ENCODE data around the gene PINLYP.
"Not testable (repeated sequence)": the region's sequence is repeated elsewhere in the genome, so short reads cannot be mapped to it uniquely, and the experiment has no call there.

The PINLYP gene

DNA sequence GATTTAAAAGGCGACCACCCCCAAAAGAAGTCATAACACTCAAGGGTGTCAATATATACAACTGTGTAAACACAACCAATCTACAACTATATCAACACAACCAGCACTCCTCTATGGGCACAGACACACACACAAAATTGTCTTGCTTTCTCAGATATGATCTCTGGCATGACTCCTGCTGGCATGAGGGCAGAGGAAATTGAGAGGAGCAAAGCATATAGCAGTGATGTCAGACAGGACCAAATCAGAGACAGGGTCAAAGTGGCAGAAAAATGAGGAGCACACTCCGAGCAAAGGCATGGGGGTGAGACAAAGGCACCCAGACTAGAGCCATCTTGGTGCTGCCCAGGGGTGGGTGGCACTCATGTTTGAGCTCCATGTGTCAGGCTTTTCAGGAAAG lies 10.7 kb downstream of the PINLYP start:
- DNase-seq: no peak

DNA sequence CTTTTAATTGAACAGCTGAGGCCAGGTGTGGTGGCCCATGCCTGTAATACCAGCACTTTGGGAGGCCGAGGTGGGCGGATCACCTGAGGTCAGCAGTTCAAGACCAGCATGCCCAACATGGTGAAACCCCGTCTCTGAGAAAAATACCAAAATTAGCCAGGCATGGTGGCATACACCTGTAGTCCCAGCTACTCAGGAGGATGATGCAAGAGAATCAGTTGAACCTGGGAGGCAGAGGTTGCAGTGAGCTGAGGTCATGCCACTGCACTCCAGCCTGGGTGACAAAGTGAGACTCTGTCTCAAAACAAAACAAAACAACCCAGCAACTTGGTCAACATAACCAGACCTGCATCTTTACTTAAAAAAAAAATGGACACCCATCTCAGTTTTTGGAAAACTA lies 11.4 kb downstream of the PINLYP start:
- DNase-seq: not testable (repeated sequence)

DNA sequence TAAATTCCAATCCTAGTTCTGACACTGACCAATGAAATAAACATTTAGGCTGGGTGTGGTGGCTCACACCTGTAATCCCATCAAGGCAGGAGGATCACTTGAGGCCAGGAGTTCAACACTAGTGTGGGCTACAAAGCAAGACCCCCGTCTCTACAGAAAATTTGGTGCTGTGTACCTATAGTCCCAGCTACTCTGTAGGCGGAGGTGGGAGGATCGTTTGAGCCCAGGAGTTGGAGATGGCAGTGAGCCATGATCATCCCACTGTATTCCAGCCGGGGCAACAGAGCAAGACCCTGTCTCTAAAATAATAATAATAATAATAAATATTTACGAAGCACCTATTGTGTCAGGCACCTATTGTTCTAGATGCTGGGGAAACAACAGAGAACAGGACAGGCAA lies 13.7 kb downstream of the PINLYP start:
- DNase-seq: no peak

DNA sequence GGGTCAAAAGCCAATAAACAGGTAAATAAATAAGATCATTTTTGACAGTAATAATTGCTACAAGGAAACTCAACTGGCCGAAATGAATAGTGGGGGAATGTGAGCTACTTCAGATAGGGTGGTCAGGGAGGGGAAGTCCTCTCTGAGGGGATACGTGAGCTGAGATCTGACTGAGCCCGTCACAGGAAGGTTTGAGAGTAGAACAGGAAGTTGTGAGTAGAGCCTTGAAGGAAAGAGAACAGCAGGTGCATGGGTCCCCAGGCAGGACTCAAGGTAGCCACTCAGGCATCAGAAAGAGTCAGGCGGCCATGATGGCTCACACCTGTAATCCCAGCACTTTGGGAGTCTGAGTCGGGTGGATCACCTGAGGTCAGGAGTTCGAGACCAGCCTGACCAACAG lies 14.1 kb downstream of the PINLYP start:
- DNase-seq: no peak

DNA sequence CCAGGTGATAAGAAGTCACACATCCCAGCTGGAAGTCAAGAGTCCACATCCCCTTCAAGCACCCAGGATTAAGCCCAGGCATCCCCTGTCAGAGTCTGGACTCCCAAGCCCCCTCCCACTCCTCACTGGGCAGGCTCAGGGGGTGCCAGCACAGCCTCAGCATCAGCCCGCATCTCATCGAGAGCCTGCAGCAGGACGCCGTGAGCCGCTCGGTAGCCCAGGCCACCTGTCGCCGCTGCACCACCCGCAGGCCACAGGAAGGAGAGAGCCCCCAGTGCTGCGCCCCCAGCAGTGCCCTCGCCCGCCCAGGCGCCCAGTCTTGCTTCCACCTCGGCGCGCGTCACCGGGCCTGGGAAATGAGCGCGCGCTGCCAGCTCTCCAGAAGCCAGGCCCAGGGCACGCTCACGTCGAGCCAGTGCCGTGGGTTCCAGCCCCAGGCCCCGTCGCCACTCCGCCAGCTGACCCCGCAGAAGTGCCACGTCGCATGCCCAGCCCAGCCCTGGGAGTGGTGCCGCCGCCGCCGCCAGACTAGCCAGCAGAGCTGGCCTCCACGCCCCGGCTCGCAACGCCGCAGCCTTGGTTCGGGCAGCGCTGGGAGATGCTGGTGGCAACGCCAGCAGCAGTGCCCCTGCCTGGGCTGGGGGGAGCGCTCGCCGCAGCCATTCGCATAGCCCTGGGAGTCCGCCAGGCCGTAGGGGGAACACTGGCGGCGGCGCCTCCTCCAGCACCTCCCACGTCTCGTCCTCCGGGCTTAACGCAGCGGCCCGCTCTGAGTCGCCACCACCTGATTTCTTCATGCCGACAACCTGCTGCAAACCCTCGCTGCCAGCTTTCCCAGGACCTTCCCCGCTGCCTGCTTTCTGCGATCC lies 16.5 kb downstream of the PINLYP start:
- no peak for DNase-seq

DNA sequence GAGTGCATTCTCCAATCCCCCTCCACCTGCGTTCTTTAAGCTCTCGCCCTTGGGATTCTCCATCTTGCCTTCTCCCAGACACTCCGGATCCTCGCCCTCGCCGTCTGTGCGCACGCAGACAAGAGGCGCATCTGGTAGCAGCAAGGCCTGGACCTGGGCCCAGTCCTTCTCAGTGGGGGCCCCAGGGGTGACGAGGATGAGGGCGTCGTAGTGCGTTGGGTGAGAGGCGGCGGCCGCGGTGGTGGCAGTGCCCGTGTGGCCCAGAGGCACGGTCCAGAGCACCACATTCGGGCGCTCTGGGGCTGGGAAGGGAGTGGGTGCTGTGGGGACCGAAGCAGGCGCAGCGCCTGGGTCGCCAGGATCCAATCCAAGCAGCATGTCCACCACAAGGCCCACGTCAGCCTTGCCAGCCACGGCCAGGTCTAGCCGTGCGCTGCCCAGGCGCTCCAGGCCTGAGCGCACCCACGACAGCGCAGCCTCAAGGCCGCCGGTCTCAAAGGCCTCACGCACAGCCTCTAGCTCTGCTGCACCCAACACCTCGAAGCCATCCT lies 17.3 kb downstream of the PINLYP start:
- DNase-seq: no peak

DNA sequence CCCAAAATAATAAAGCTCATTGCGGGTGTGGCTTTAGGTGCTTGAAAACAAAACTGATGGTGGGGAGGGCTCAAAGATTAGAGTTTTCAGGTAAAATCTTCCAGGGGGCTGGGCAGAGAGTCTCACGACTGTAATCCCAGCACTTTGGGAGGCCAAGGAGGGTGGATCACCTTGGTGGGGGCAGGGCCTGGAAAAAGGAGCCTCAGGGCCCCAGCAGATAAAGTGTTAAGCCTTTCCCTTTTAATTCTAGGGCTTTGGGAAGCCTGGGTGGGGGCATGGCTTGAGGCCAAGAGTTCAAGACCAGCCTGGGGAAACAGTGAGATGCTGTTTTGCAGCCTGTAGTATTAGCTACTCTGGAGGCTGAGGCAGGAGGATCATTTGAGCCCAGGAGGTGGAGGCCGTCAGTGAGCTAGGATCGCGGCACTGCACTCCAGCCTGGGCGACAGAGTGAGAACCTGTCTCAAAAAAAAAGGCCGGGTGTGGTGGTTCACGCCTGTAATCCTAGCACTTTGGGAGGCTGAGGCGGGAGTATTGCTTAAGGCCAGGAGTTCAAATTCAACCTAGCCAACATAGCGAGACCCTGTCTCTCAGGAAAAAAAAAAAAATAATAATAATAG lies 18.6 kb downstream of the PINLYP start:
- no peak for DNase-seq

DNA sequence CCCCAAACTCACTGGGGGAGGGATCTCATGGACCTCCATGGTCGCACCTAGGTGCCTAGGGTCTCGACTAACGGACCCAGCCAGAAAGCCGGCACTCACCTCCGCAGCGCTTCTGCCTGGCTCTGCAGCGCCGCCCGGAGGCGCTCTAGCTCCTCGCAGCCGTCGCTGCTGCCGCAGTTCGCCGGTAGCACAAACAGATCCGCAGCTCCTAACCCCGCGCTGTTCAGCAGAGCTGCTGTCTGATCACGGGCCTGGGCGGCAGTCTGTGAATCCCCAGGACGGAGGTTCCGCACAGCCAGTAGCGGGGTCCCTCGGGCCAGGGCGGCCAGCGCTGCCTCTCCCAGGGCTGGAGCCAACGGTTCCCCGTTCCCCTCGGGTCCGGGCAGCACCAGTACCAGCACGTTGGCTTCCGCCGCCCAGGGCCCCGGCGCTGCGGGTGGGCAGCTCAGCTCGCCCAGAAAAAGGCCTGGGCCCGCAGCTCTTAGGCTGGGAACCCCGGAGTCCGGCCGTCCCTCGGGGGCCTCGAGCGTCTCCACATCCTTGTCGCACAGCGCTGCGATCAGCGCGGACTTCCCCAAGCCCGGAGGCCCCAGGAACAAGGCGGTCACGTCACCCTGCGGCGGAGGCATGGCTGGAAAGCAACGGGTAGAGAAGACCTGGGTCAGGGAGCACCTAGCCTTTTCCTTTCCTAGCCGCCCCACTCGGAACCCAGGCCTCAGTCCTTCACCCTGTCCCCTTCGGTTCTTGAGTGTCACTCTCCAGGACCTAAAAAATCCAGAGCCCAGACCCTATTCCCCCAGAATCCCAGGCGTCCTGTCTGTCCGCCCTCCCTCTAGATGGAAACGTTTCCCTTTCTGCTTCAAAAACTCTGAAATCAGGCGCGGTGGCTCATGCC lies 19.4 kb downstream of the PINLYP start:
- DNase-seq: no peak

DNA sequence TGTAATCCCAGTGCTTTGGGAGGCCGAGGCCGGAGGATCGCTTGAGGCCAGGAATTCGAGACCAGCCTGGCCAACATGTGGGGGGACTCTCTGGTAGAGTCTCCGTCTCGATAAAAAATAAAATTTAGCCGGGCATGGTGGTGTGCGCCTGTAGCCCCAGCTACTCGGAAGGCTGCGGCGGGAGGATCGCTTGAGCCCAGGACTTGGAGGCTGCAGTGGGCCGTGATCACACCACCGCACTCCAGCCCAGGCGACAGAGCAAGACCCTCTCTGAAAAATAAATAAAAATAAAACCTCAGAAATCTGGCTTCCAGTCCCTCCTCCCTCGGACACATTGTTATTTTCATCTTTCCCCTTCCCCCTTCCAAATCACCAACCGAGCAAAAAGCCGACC lies 20.0 kb downstream of the PINLYP start:
- DNase-seq: no peak

DNA sequence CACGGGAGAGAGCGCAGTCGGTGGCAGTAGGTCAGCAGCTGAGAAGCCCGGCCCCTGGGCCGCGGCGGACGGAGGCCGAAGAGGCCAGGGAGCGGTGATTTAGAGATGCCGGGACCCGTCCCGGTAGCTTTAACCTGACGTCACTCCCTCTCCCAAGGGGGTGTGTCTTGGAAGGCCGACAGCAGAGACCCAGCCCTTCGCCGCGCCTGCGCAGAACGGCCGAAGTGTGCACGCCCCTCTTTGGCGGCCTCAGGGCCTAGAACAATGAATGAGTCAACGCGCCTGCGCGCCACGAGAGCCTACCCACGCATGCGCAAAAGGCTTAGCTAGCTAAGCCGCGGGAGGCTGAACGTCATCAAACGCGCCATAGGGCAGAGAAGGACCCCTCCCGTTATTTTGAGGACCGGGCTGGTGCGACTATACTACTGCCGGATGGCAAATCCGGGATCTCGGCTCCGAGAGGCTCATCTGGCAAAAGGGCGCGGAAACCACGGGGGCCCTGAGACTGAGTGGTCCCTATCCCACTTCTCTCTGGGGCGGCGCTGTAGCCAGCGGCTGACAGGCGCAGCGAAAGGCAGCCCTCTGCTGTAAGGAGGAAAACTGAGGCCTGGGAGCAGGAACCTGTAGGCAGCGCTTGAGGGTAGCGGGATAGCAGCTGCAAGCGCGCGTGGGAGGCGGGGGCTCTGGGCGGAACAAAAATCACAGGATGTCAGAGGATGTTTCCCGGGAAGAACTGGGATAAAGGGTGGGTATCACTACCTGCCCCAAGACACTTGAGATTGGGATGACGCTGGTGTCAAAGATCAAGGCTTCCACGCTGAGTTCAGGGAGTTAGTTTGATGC lies 20.6 kb downstream of the PINLYP start, which contains the start of the genes IRGQ and ZNF576:
Gene IRGQ, minus strand, starts transcription at position 136 of the 843 bp plus-strand sequence. CDS start 796 bp downstream, outside the sequence.
Gene ZNF576, plus strand, starts transcription at position 597 of the 843 bp plus-strand sequence. CDS start 514 bp downstream, outside the sequence.
- peak; percentile 91 for DNase-seq

DNA sequence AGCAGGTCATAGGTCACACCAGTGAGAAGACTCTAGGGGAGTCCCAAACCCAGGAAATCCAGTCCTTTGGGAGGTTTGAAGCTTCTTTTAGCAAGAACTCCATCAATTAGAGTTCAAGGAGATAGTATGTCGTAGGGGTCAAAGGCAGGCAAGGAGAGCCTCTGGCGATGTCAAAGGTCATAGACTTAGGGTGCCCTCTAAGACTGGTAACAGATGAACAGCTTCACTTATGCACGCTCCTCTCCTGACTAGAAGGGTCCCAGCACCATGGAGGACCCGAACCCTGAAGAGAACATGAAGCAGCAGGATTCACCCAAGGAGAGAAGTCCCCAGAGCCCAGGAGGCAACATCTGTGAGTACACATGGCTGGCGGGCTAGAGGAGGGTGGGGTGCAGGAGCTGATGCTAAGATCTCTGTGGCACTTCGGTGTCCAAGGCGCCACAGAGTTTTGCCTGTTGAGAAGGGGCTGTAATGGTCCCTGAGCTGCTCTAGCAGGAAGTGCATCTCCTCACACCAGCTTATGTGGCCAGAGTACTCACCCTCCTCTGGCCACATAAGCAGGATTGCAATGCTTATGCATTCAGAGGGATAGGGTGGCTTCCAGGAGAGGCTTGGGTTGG lies 21.4 kb downstream of the PINLYP start:
- DNase-seq: no peak

DNA sequence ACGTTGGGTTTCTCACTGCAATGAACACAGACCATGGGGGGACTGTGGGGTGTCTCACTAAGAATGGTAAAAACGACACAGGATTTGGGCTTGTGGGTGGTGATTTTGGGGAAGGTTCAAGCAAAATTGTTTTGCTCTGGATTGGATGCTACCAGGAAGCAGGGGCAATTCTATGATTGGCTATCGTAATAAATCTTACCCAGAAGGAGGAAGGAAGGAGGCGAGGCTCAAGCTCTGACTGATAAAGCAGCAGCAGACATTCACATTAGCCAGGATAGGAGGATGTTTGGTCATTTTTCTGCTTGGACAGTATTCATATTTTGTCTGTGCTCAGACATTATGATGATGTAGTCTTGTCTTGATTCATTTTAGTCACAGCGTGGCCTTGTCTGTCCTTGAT lies 22.3 kb downstream of the PINLYP start:
- DNase-seq: no peak

DNA sequence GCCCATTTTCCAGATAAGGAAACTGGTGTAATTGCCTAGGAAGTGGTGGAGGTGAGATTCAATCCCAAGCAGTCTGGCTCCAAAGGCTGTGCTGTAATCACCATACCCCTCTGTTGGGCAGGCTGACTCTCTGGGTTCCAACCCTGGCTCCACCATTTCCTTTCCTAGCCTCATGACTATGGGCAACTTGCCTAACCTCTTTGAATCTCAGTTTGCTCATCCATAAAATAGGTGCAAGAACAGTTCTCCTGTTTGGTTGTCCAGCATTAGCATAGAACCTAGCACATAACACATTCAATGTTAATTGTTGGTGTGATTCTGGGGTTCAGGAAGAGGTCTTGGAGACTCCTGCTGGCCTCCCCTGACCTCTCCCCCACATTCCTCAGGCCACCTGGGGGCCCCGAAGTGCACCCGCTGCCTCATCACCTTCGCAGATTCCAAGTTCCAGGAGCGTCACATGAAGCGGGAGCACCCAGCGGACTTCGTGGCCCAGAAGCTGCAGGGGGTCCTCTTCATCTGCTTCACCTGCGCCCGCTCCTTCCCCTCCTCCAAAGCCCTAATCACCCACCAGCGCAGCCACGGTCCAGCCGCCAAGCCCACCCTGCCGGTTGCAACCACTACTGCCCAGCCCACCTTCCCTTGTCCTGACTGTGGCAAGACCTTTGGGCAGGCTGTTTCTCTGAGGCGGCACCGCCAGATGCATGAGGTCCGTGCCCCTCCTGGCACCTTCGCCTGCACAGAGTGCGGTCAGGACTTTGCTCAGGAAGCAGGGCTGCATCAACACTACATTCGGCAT lies 23.0 kb downstream of the PINLYP start:
- DNase-seq: no peak

DNA sequence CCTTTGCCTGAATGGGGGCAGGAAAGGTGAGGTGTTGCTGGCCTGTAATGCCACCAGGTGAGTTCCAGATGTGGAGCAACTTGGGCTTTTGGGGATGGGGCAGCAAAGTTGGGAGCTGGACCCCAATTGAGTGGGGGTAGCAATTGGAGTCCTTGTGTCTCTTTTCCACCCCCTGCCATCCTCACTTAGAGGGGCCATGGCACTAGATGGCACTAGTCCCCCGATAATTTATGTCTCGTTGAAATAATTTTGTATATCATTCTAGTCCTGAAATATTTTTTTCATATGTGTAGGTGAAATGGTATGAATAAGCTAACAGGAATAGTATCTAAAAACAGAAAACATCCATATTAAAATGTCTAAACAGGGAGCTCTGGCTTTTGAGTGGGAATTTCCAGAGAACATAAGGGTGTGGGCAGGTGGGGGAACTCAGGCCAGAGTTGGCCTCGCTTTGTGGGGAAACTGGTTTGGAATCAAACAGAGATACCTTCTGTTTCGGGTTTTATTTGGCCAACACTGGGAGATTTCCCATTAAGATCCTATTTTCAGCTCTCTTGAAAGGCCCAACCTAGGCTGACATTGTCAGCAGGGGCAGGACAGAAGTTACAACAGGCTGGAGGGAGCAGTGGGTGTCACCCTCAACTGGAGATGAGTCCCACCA lies 24.2 kb downstream of the PINLYP start:
- DNase-seq: no peak

DNA sequence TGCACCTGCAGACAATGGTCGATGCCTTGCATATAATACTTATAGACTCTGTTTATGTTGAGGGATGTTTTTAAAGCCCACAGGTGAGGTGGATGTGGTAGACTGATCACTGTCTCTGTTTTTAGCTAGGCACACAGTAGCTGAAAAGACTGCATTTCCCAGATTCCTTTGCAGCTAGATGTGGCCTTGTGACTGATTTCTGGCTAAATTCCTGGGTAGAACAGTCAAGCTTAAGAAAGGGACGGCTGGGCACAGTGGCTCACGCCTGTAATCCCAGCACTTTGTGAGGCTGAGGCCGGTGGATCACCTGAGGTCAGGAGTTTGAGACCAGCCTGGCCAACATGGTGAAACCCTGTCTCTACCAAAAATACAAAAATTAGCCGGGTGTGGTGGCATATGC lies 24.7 kb downstream of the PINLYP start:
- DNase-seq: not testable (repeated sequence)

DNA sequence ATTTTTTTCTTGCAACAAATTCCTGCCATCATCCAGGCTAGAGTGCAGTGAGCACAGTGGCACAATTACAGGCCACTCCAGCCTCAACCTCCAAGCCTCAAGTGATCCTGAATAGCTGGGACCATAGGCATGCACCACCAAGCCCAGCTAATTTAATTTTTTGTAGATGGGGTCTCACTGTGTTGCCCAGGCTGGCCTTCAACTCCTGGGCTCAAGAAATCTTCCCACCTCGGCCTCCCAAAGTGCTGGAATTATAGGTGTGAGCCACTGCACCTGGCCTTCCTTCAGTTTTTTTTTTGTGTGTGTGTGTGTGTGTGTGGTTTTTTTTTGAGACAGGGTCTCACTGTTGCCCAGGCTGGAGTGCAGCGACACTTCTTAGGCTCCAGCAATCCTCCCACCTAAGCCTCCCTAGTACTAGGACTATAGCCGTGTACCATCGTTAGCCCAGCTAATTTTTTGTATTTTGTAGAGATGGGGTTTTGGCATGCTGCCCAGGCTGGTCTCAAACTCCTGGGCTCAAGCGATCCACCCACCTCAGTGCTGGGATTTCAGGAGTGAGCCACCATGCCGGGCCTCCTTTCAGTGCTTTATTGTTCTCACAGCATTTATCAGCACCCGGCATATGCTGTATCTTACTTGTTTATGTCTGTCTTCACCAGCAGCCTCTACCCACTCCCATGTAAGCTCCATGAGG lies 30.4 kb downstream of the PINLYP start:
- DNase-seq: no peak

DNA sequence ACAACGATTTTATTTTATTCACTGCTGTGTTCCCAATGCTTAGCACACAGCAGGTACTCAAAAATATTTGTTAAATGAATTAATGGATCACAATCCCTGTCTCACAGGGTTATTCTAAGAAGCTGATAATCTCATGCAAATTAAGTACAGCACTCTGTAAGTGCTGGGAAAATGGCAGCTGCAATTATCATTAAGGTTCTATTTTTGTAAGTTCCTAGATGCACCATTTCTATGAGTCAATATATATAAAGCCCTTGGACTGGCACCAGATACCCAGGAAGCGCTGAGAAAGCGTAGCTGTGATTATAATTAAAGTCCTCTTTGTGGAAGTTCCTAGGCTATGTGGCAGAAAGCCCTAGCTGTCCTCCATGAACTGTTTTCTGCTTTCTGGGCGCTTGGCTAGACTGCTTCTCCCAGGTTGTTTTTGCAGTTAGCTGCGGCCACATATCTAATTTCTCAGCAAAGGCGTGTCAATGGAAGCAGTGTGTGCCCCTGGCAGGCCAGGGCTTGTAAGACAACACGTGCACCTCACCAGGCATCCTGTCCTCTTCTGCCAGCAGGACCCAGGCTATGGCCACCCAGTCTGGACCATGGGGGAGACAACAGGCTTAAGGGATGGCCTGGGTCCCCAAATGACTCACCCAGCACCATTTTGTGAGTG lies 31.1 kb downstream of the PINLYP start:
- no peak for DNase-seq
